MCF 10A (cell line): Measurements from ENCODE around the gene CPNE7. TPM values are rescaled to one million over a fixed set of nuclear protein-coding genes. Genes with fewer than 3 reads are reported as not detected.

Source experiments
- BruUV-seq: library from RNA; stranded (reverse); fragments of 400-500 nt; replicated peaks from 2 replicates; lab custom pipeline; 2021; lab: Mats Ljungman, UMichigan
- CTCF ChIA-PET: fragments of 300-600 bp; sonication (Branson Sonifier 250); formaldehyde crosslinking; extraction: SDS; loops from one replicate; lab custom pipeline; 2021; ENCODE audit warnings: antibody characterized with exemption, inconsistent platforms; lab: Yijun Ruan, JAX
- POLR2A ChIA-PET: fragments of 300-600, 350-650 bp; sonication (Branson Sonifier 250); formaldehyde crosslinking; extraction: SDS; loops from one replicate; lab custom pipeline; 2020; ENCODE audit warnings: antibody characterized with exemption, inconsistent platforms; lab: Yijun Ruan, JAX
- DNase-seq: peaks from one replicate; pipeline ENCODE4 v3.0.0-alpha.2; 2018; ENCODE audit not compliant: unreplicated experiment
- H3K27ac Mint-ChIP-seq: one replicate; pipeline ENCODE4 v1.8.0; 2022; ENCODE audit warnings: mild to moderate bottlenecking, low read depth, mixed read lengths; ENCODE audit not compliant: unreplicated experiment
- H3K27me3 Mint-ChIP-seq: one replicate; pipeline ENCODE4 v1.8.0; 2022; ENCODE audit warnings: mixed read lengths; ENCODE audit not compliant: insufficient read depth, unreplicated experiment
- H3K36me3 Mint-ChIP-seq: one replicate; pipeline ENCODE4 v1.8.0; 2022; ENCODE audit warnings: mild to moderate bottlenecking, moderate library complexity, mixed read lengths; ENCODE audit not compliant: insufficient read depth, unreplicated experiment
- H3K4me1 Mint-ChIP-seq: one replicate; pipeline ENCODE4 v1.8.0; 2022; ENCODE audit warnings: mixed read lengths; ENCODE audit not compliant: insufficient read depth, unreplicated experiment
- H3K4me3 Mint-ChIP-seq: one replicate; pipeline ENCODE4 v1.8.0; 2022; ENCODE audit warnings: mild to moderate bottlenecking, moderate library complexity, mixed read lengths; ENCODE audit not compliant: unreplicated experiment
- H3K9me3 Mint-ChIP-seq: one replicate; pipeline ENCODE4 v1.8.0; 2022; ENCODE audit warnings: mixed read lengths; ENCODE audit not compliant: unreplicated experiment
- intact Hi-C: fragments of 100-400 bp; cut with micrococcal nuclease; formaldehyde crosslinking; loops from 2 replicates; pipeline ENCODE4 v1.14.1; 2022
- total RNA-seq: library from RNA; stranded (reverse); gene quantifications from 2 replicates; pipeline ENCODE4 v1.2.3, GENCODE V29; 2022
- TF ChIP-seq, protein P1 (sequence below): fragments of 200-600 bp; IDR thresholded peaks from one replicate; pipeline ENCODE4 v1.8.0; 2022; ENCODE audit warnings: antibody characterized with exemption, mild to moderate bottlenecking; ENCODE audit not compliant: unreplicated experiment

Gene CPNE7
- total RNA-seq, 1 experiment from 2014 or later, result 86.8 TPM

- Mint-ChIP-seq H3K27me3 (no peaks in the 10 kb centered on the region), H3K9me3 (no peaks in the 10 kb centered on the region), H3K36me3 (peaks cover 53% of the 10 kb centered on the region), H3K4me1 (peaks cover 9% of the 10 kb centered on the region), H3K4me3 (no peak overlapping the region), H3K27ac (no peak overlapping the region)
- CTCF ChIA-PET, result interaction anchor here (0.6 to 1.5 kb wide), 7 partner anchors 11 to 1518 kb away, joined by 3 to 4 read pairs (median 3); no protein-coding TSS in a partner anchor
- TF ChIP-seq, protein P1, sequence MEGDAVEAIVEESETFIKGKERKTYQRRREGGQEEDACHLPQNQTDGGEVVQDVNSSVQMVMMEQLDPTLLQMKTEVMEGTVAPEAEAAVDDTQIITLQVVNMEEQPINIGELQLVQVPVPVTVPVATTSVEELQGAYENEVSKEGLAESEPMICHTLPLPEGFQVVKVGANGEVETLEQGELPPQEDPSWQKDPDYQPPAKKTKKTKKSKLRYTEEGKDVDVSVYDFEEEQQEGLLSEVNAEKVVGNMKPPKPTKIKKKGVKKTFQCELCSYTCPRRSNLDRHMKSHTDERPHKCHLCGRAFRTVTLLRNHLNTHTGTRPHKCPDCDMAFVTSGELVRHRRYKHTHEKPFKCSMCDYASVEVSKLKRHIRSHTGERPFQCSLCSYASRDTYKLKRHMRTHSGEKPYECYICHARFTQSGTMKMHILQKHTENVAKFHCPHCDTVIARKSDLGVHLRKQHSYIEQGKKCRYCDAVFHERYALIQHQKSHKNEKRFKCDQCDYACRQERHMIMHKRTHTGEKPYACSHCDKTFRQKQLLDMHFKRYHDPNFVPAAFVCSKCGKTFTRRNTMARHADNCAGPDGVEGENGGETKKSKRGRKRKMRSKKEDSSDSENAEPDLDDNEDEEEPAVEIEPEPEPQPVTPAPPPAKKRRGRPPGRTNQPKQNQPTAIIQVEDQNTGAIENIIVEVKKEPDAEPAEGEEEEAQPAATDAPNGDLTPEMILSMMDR, result peak; percentile 52
- no TSS peak for BruUV-seq
- DNase-seq, result peak; percentile 68
- intact Hi-C loops, result no loop called here
- POLR2A ChIA-PET, result interaction anchor here (0.5 kb wide), 1 partner anchor 46 kb away, joined by 3 read pairs; no protein-coding TSS in a partner anchor
Measured at GRCh38 chr16:89556750-89557689, 18.5 kb upstream of the CPNE7 start.

DNA sequence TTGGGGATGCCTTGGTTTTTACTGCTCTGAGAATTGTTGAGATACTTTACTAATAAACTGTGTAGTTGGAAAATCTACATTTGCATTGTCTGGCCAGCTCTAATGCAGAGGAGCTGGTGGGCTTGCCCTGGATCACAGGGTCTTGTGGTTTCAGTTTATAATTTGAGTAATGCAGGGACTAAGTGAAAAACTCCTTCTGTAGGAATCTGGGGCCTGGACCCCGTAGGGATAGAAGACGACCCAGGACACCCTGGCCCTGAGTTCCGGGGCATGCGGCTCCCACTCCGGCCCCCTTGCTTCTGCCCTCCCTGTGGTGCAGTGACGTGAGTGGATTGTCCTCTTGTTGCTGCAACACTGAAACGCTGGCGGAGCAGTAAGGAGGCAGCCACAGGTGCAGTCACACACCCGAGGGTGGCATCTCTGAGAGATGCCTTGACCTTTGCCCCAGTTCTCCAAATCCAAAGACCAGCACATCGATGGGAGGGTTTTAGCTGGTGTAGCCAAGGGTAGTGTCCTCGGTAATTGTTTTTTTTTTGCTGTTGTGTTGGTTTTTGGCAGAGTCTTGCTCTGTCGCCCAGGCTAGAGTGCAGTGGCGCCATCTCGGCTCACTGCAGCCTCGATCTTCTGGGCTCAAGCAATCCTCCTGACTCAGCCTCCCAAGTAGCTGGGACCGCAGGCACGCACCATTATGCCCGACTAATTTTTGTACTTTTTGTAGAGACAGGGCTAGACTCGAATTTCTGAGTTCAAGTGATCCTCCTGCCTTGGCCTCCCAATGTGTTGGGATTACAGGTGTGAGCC lies 17.7 kb upstream of the CPNE7 start:
- CTCF ChIA-PET, result interaction anchor here (0.6 to 1.5 kb wide), 5 partner anchors 12 to 304 kb away, joined by 3 to 4 read pairs (median 3); no protein-coding TSS in a partner anchor
- Mint-ChIP-seq H3K4me1 (peaks cover 14% of the 10 kb centered on the region), H3K27me3 (no peaks in the 10 kb centered on the region), H3K27ac (no peak overlapping the region), H3K4me3 (no peak overlapping the region), H3K9me3 (no peaks in the 10 kb centered on the region), H3K36me3 (peaks cover 56% of the 10 kb centered on the region)
- POLR2A ChIA-PET, result interaction anchor here (0.8 to 2.2 kb wide), 5 partner anchors 8 to 241 kb away, joined by 3 to 26 read pairs (median 3); partner anchors contain the start of gene SPG7
- intact Hi-C loops, result no loop called here
- DNase-seq, result no peak
- TF ChIP-seq, protein P1, result no peak
- BruUV-seq, result no TSS peak

DNA sequence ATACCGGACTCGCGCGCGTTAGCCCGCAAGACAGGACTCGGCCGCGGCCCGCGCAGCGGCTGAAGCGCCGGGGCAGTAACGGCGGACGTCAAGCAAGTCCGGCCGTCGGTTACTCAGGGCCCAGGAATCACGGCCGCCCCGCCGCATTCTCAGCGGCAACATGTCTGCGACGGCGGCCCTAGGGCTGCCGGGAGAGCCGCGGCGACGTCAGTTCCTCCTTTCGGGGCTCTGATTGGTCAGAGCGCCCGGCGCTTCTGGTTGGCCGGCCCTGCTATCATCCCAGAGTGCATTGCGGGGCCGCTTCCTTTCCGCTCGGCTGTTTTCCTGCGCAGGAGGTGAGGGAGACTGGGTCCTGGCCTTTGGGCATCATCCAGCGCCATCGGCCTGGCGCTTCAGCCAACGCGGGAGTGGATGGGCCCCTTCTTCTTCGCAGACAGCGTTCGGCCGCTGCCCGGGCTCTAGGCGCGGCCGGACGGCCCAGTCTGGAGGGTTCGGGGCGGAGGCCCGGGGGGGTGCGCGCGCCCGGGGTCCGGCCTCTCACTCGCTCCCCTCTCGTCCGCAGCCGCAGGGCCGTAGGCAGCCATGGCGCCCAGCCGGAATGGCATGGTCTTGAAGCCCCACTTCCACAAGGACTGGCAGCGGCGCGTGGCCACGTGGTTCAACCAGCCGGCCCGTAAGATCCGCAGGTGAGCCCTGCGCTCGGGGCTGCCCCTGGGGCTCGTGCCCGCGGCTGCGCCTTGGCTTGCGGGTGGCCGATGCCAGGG lies 15.0 kb upstream of the CPNE7 start, which contains the start of gene RPL13:
Gene RPL13 (plus strand): TSS at position 305 of the 764 bp plus-strand sequence. CDS start 278 bp downstream, at position 583.
- Mint-ChIP-seq H3K36me3 (peaks cover 66% of the 10 kb centered on the region), H3K4me1 (peaks cover 24% of the 10 kb centered on the region), H3K4me3 (peak within 1 kb of the TSS; percentile 91), H3K9me3 (no peaks in the 10 kb centered on the region), H3K27me3 (no peaks in the 10 kb centered on the region), H3K27ac (peak within 1 kb of the TSS; percentile 99)
- TF ChIP-seq, protein P1, result no peak
- TSS peak; percentile 47 for BruUV-seq
- ChIA-PET POLR2A (interaction anchor here (0.9 to 2.3 kb wide), 8 partner anchors 41 to 248 kb away, joined by 3 to 26 read pairs (median 5); partner anchors contain the start of genes CHMP1A, SPATA33 and SPG7), CTCF (no interaction called here)
- intact Hi-C loops, result no loop called here
- peak; percentile 96 for DNase-seq
